Measurements from ENCODE around the gene PRSS1. TPM values are rescaled to one million over a fixed set of nuclear protein-coding genes. Genes with fewer than 3 reads are reported as not detected.
"Not testable (repeated sequence)": the region's sequence is repeated elsewhere in the genome, so short reads cannot be mapped to it uniquely, and the experiment has no call there.

Gene PRSS1
- total RNA-seq, 3 donors from 2014 or later = not detected

GRCh38 chr7:142772051-142772450 is 22.8 kb downstream of the PRSS1 start:
- Histone ChIP-seq H3K4me3 (no peak overlapping the region), H3K9me3 (no peaks in the 10 kb centered on the region), H3K27ac (no peak overlapping the region), H3K27me3 (no peaks in the 10 kb centered on the region), H3K4me1 (no peaks in the 10 kb centered on the region), H3K36me3 (no peaks in the 10 kb centered on the region)
- TF ChIP-seq CTCF (IDR thresholded peaks at IDR 0.05) (no peak), POLR2A (IDR thresholded peaks at IDR 0.05) (no peak), POLR2AphosphoS5 (IDR thresholded peaks at IDR 0.05) (no peak)
- no peak for DNase-seq (ENCODE audit: low spot score in 2 of 2)
- intact Hi-C loops (cut with DNase I; ENCODE audit: low total_unique reads) = no loop called here

- Histone ChIP-seq H3K9me3 (no peaks in the 10 kb centered on the region), H3K4me3 (no peak overlapping the region), H3K27ac (no peak overlapping the region), H3K36me3 (no peaks in the 10 kb centered on the region), H3K4me1 (no peaks in the 10 kb centered on the region), H3K27me3 (no peaks in the 10 kb centered on the region)
- intact Hi-C loops (cut with DNase I; ENCODE audit: low total_unique reads) = no loop called here
- DNase-seq (ENCODE audit: low spot score in 2 of 2) = no peak
- TF ChIP-seq POLR2A (IDR thresholded peaks at IDR 0.05) (no peak), CTCF (IDR thresholded peaks at IDR 0.05) (no peak), POLR2AphosphoS5 (IDR thresholded peaks at IDR 0.05) (no peak)
Measured at GRCh38 chr7:142772673-142773072, 23.4 kb downstream of the PRSS1 start.

GRCh38 chr7:142773230-142773629 is 24.0 kb downstream of the PRSS1 start:
- Histone ChIP-seq H3K4me3 (no peak overlapping the region), H3K36me3 (no peaks in the 10 kb centered on the region), H3K27ac (no peak overlapping the region), H3K27me3 (no peaks in the 10 kb centered on the region), H3K9me3 (no peaks in the 10 kb centered on the region), H3K4me1 (no peaks in the 10 kb centered on the region)
- intact Hi-C loops (cut with DNase I; ENCODE audit: low total_unique reads) = no loop called here
- DNase-seq (ENCODE audit: low spot score in 2 of 2) = no peak
- TF ChIP-seq CTCF (IDR thresholded peaks at IDR 0.05) (no peak), POLR2A (IDR thresholded peaks at IDR 0.05) (no peak), POLR2AphosphoS5 (IDR thresholded peaks at IDR 0.05) (no peak)

GRCh38 chr7:142773937-142774744 is 24.9 kb downstream of the PRSS1 start:
- no peak for TF ChIP-seq POLR2AphosphoS5 (IDR thresholded peaks at IDR 0.05)
- no peak for TF ChIP-seq POLR2A (IDR thresholded peaks at IDR 0.05)
- no peak for TF ChIP-seq CTCF (IDR thresholded peaks at IDR 0.05)
- Histone ChIP-seq H3K27me3 (no peaks in the 10 kb centered on the region), H3K9me3 (no peaks in the 10 kb centered on the region), H3K4me1 (no peaks in the 10 kb centered on the region), H3K4me3 (no peak overlapping the region), H3K36me3 (no peaks in the 10 kb centered on the region), H3K27ac (no peak overlapping the region)
- intact Hi-C loops (cut with DNase I; ENCODE audit: low total_unique reads) = no loop called here
- no peak for DNase-seq (ENCODE audit: low spot score in 2 of 2)

- TF ChIP-seq CTCF (IDR thresholded peaks at IDR 0.05) (no peak), POLR2AphosphoS5 (IDR thresholded peaks at IDR 0.05) (no peak)
- DNase-seq (ENCODE audit: low spot score in 2 of 2) = no peak
- Histone ChIP-seq H3K27me3 (no peaks in the 10 kb centered on the region), H3K4me3 (no peak overlapping the region), H3K36me3 (no peaks in the 10 kb centered on the region), H3K27ac (no peak overlapping the region), H3K4me1 (no peaks in the 10 kb centered on the region), H3K9me3 (no peaks in the 10 kb centered on the region)
- intact Hi-C loops (cut with DNase I; ENCODE audit: low total_unique reads) = no loop called here
Measured at GRCh38 chr7:142774826-142775225, 25.6 kb downstream of the PRSS1 start.

GRCh38 chr7:142775351-142776115 is 26.3 kb downstream of the PRSS1 start:
- H3K4me1 ChIP-seq; H3K9me3 ChIP-seq; H3K36me3 ChIP-seq; H3K27ac ChIP-seq; intact Hi-C loops (cut with DNase I; ENCODE audit: low total_unique reads); H3K4me3 ChIP-seq; H3K27me3 ChIP-seq; DNase-seq (ENCODE audit: low spot score in 2 of 2): not testable (repeated sequence)

Measured in breast epithelium (tissue), 4 donors.